NT2/D1 (cell line): ENCODE measurements around the gene TRPM6.

ENCODE experiments used
- DNase-seq: peaks from one replicate; pipeline ENCODE4 v3.0.0-alpha.2; 2011; ENCODE audit warnings: low read depth, low spot score
- H3K27me3 ChIP-seq: 2 replicates; pipeline ENCODE4 v1.6.0; 2011; ENCODE audit warnings: mild to moderate bottlenecking; ENCODE audit not compliant: insufficient read length, insufficient read depth
- H3K36me3 ChIP-seq: 2 replicates; pipeline ENCODE4 v1.6.1; 2011; ENCODE audit warnings: mild to moderate bottlenecking, low read length, mixed read lengths; ENCODE audit not compliant: insufficient read depth, insufficient read length
- H3K4me1 ChIP-seq: 2 replicates; pipeline ENCODE4 v1.5.1; 2011; ENCODE audit not compliant: insufficient read depth, insufficient read length
- H3K4me3 ChIP-seq: 2 replicates; pipeline ENCODE4 v1.5.1; 2011; ENCODE audit warnings: low read depth; ENCODE audit not compliant: insufficient read length
- H3K9ac ChIP-seq: 2 replicates; pipeline ENCODE4 v1.6.0; 2011; ENCODE audit warnings: low read depth; ENCODE audit not compliant: insufficient read length
- H3K9me3 ChIP-seq: 2 replicates; pipeline ENCODE4 v1.5.1; 2011; ENCODE audit warnings: mild to moderate bottlenecking, low read length; ENCODE audit not compliant: insufficient read depth
- SUZ12 ChIP-seq: IDR thresholded peaks from 2 replicates; pipeline ENCODE4 v1.6.1; 2011; ENCODE audit not compliant: insufficient read length, insufficient read depth; ENCODE audit errors: extremely low read depth
- YY1 ChIP-seq: IDR thresholded peaks from 2 replicates; pipeline ENCODE4 v1.6.1; 2011; ENCODE audit not compliant: insufficient read length, insufficient read depth
- ZNF274 ChIP-seq: IDR thresholded peaks from 2 replicates; pipeline ENCODE4 v1.6.1; 2011; ENCODE audit warnings: mild to moderate bottlenecking, low read depth, low read length

The TRPM6 gene

DNA sequence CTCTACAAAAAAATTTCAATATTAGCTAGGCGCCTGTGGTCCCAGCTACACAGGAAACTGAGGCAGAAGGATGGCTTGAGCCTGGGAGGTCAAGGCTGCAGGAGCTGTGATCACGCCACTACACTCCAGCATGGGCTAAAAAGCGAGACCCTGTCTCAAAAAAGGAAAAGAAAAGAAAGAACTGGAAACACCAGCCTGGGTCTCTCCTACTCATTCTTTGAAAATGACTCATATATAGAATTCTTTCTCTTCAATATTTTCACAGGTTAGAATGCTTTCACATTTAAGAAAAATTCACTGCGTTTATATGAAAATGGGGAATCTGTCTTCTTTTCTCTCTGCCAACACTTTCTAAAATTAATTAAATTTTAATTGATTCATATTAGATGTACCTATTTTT, 115.6 kb downstream of the TRPM6 start:
- Histone ChIP-seq H3K36me3 (no peaks in the 10 kb centered on the region), H3K9ac (no peak overlapping the region), H3K9me3 (no peaks in the 10 kb centered on the region; the same call in 1 of the 2 replicates), H3K27me3 (no peaks in the 10 kb centered on the region), H3K4me1 (no peaks in the 10 kb centered on the region), H3K4me3 (no peak overlapping the region)
- TF ChIP-seq ZNF274 (no peak), SUZ12 (no peak), YY1 (no peak)
- DNase-seq = no peak

DNA sequence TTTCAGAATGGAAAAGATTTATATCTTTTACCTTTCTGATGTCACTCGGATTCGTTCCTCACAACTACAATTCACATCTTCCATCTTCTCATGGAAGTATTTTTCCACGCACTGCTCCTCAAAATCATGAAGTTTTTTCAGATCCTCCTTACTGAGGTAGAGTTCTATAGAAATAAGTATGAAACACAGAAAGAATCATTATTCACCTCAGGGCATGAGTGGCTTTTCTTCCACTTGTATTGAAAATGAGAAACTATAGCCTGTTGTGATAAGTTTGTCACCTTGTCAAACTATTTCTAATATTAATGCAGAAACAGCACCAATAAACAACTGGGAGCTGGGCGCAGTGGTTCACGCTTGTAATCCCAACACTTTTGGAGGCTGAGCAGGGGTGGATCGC, 116.0 kb downstream of the TRPM6 start:
- Histone ChIP-seq H3K4me3 (no peak overlapping the region), H3K9ac (no peak overlapping the region), H3K27me3 (no peaks in the 10 kb centered on the region), H3K9me3 (no peaks in the 10 kb centered on the region; the same call in 1 of the 2 replicates), H3K4me1 (no peaks in the 10 kb centered on the region), H3K36me3 (no peaks in the 10 kb centered on the region)
- DNase-seq = no peak
- TF ChIP-seq ZNF274 (no peak), SUZ12 (no peak), YY1 (no peak)

DNA sequence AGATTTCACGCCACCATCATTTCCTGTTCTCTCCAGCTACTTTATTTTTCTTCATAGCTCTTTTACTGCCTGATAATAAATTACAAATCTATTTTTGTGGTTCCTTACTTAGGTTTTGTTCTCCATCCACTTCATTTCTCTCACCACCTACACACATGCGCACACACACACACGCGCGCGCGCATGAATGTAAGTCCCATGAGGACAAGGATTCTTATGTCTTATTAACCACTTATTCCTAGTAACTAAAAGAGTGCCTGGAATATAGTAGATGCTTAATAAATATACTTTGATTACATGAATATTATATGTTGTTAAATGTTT, 116.5 kb downstream of the TRPM6 start:
- H3K27me3 ChIP-seq = no peaks in the 10 kb centered on the region
- TF ChIP-seq SUZ12 (no peak), YY1 (no peak), ZNF274 (no peak)
- H3K36me3 ChIP-seq = no peaks in the 10 kb centered on the region
- no peaks in the 10 kb centered on the region; the same call in 1 of the 2 replicates for H3K9me3 ChIP-seq
- H3K9ac ChIP-seq = no peak overlapping the region
- no peak overlapping the region for H3K4me3 ChIP-seq
- no peak for DNase-seq
- H3K4me1 ChIP-seq = no peaks in the 10 kb centered on the region

DNA sequence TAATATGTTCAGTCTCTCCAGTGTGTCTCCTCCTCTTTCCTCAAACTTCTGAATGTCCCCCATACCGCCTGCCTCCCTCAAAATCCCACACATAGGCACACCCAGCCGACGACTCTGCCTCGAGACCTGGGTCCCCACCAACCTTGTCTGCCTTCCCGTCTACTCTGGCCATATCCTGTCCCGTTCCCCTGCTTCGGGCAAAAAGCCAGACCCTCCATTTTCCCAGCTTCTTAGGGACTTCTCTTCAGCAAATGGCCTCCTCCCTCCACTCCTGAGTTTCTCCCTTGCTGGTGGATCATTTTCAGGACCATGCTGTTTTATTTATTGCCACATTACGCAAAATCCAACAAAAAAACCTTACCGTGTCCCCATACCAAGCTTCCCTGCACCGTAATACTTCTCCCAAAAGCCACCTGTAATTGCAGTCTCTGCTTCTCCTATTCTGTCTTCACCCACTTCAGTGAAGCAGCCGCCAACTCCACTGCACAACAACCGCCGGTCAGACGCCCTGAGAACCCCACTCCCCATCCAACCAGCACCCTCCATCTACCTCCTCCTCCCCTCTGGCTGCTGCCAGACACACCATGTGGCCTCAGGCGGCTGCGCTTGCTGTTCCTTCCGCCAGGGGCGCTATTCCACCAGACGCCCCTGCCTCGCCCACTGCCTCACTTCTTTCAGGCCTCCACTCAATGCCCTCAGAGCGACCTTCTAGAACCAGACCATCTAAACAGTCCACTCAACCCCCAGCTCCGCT, 117.0 kb downstream of the TRPM6 start:
- H3K4me3 ChIP-seq = no peak overlapping the region
- H3K4me1 ChIP-seq = no peaks in the 10 kb centered on the region
- peak; percentile 46 for DNase-seq
- H3K36me3 ChIP-seq = no peaks in the 10 kb centered on the region
- no peaks in the 10 kb centered on the region; the same call in 1 of the 2 replicates for H3K9me3 ChIP-seq
- TF ChIP-seq SUZ12 = no peak
- TF ChIP-seq ZNF274 = no peak
- TF ChIP-seq YY1 = no peak
- H3K9ac ChIP-seq = no peak overlapping the region
- H3K27me3 ChIP-seq = no peaks in the 10 kb centered on the region

DNA sequence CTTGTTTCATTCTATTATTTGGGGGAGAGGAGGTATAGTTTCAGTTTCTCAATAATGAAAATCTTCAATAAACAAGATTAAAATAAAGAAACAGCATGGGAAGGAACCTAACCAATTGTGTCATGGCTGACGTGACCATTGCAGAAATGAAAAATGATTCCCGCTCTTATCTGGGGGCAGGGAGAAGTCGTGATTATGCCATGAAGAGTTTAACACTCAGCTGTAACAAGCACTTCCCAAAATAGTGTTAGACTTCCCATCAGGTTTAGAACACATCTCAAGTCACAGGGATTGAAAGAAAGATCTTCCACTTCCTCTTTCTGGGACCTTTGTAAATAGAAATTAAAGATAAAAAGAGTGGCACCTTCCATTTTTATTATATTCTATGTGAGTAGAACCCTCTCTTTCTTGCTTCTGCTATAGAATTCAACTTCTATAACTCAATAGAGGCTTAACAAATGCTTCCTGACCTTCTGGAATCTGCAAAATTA, 122.2 kb downstream of the TRPM6 start:
- TF ChIP-seq YY1 (no peak), ZNF274 (no peak), SUZ12 (no peak)
- Histone ChIP-seq H3K27me3 (no peaks in the 10 kb centered on the region), H3K36me3 (no peaks in the 10 kb centered on the region), H3K9me3 (no peaks in the 10 kb centered on the region), H3K4me1 (no peaks in the 10 kb centered on the region), H3K9ac (no peak overlapping the region), H3K4me3 (no peak overlapping the region)
- no peak for DNase-seq

DNA sequence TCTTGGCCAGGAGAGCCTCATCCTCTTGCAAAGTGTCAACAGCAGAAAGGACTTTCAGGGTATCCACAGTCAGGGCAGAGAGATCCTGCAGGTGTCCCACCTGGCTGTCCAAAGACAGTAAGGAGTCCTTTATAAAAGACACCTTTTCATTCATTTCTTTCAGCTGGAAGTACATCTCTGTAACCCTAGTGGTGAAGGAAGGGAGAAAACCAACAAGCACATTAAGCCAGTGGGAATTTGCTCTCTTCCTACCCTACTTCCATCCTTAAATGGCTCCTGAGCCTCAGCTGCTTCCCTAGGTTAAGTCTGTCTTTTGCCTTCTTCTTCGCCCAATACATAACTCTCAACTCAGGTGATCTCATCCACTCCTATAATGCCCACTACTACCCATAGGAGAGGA, 124.8 kb downstream of the TRPM6 start:
- no peaks in the 10 kb centered on the region for H3K9me3 ChIP-seq
- H3K36me3 ChIP-seq = no peaks in the 10 kb centered on the region
- TF ChIP-seq YY1 (no peak), ZNF274 (no peak), SUZ12 (no peak)
- no peak overlapping the region for H3K9ac ChIP-seq
- H3K27me3 ChIP-seq = no peaks in the 10 kb centered on the region
- no peak for DNase-seq
- no peak overlapping the region for H3K4me3 ChIP-seq
- no peaks in the 10 kb centered on the region for H3K4me1 ChIP-seq

DNA sequence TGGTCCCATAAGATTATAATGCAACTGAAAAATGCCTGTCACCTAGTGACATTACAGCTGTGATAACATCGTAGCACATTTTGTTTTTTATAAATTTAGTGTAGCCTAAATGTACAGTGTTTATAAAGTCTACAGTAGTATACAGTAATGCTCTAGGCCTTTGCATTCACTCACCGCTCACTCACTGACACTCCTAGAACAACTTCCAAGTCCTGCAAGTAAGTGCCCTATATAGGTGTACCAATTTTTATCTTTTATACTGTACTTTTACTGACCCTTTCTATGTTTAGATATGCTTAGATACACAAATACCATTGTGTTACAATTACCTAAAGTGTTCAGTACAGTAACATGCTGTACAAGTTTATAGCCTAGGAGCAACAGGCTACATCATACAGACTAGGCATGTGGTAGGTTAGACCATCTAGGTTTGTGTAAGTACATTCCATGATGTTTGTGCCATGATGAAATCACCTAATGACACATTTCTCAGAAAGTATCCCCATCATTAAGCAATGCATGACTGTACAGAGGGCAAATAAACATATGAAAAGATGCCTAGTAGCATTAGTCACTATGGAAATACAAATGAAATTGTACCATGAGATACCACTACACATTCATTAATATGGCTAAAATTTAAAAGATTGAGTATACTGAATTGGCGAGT, 127.6 kb downstream of the TRPM6 start:
- H3K9ac ChIP-seq = no peak overlapping the region
- H3K36me3 ChIP-seq = no peaks in the 10 kb centered on the region
- DNase-seq = no peak
- H3K27me3 ChIP-seq = no peaks in the 10 kb centered on the region
- no peak overlapping the region for H3K4me3 ChIP-seq
- no peaks in the 10 kb centered on the region for H3K4me1 ChIP-seq
- H3K9me3 ChIP-seq = no peaks in the 10 kb centered on the region
- TF ChIP-seq ZNF274 = no peak
- no peak for TF ChIP-seq YY1
- TF ChIP-seq SUZ12 = no peak
